Adipocyte (in vitro differentiated cells): ENCODE measurements around the gene PVR.
"Not testable (repeated sequence)": the region's sequence is repeated elsewhere in the genome, so short reads cannot be mapped to it uniquely, and the experiment has no call there.

Experiments used
- DNase-seq: peaks from one replicate; pipeline ENCODE4 v3.0.0-alpha.2; 2015; ENCODE audit warnings: low read depth
- H3K27me3 ChIP-seq: replicated peaks from 2 replicates; pipeline ENCODE4 v1.7.0; 2013; ENCODE audit warnings: mild to moderate bottlenecking, low read length, moderate library complexity; ENCODE audit not compliant: control insufficient read depth, insufficient read depth
- H3K36me3 ChIP-seq: 2 replicates; pipeline ENCODE4 v1.7.0; 2013; ENCODE audit warnings: low read length, mild to moderate bottlenecking, moderate library complexity; ENCODE audit not compliant: control insufficient read depth, insufficient read depth, severe bottlenecking
- H3K4me1 ChIP-seq: 2 replicates; pipeline ENCODE4 v1.7.0; 2013; ENCODE audit warnings: mild to moderate bottlenecking, low read length, moderate library complexity; ENCODE audit not compliant: control insufficient read depth, insufficient read depth
- H3K4me3 ChIP-seq: 2 replicates; pipeline ENCODE4 v1.7.0; 2013; ENCODE audit warnings: mild to moderate bottlenecking, low read length, moderate library complexity
- H3K9ac ChIP-seq: 2 replicates; pipeline ENCODE4 v1.7.0; 2013; ENCODE audit warnings: mild to moderate bottlenecking, low read length, moderate library complexity
- H3K9me3 ChIP-seq: 2 replicates; pipeline ENCODE4 v1.7.0; 2013; ENCODE audit warnings: mild to moderate bottlenecking, low read length, moderate library complexity; ENCODE audit not compliant: control insufficient read depth

The PVR gene

DNA sequence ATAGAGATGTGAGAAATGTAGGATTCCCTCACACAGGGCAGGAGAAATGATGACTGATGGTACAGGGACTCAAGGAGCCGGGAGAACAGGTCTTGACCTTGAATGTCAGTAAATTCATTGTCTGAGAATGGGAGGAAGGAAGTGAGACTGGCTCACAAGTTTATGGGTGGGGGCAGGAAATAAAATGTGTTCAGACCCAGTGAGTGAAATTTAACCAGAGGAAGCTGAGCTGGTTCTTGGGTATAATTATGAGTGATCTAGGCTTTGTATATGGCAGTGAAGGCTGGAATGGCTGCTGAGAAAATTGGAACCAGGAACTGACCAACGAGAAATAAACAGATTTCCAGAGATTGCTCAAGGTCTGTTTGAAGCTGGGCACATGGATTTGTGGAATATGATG, 36.7 kb upstream of the PVR start:
- DNase-seq, result peak; percentile 38
- no peaks in the 10 kb centered on the region for H3K9me3 ChIP-seq
- H3K36me3 ChIP-seq, result no peaks in the 10 kb centered on the region
- H3K4me3 ChIP-seq, result no peak overlapping the region
- H3K4me1 ChIP-seq, result peaks cover 7% of the 10 kb centered on the region
- H3K9ac ChIP-seq, result no peak overlapping the region
- H3K27me3 ChIP-seq, result no peaks in the 10 kb centered on the region

DNA sequence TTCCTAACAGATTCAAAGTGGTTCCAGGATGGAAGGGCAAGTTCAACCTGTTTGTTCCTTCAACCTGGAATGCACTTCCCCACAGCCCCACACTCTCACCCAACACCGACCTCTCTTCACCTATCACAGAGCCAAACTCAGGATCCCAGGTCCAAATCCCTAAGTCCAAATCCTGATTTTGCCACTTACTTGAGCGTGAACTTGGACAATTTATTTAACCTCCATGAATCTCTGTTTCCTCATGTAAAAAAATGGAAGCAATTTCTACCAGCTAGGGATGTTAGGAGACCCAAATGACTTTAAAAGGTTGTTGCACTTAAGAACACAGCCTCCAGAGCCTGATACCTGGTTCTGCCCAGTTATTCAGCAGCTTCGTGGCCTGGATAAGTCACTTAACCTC, 35.8 kb upstream of the PVR start:
- Histone ChIP-seq H3K9me3 (no peaks in the 10 kb centered on the region), H3K27me3 (peaks cover 8% of the 10 kb centered on the region), H3K9ac (no peak overlapping the region), H3K4me1 (peaks cover 5% of the 10 kb centered on the region), H3K36me3 (no peaks in the 10 kb centered on the region), H3K4me3 (no peak overlapping the region)
- DNase-seq, result no peak

DNA sequence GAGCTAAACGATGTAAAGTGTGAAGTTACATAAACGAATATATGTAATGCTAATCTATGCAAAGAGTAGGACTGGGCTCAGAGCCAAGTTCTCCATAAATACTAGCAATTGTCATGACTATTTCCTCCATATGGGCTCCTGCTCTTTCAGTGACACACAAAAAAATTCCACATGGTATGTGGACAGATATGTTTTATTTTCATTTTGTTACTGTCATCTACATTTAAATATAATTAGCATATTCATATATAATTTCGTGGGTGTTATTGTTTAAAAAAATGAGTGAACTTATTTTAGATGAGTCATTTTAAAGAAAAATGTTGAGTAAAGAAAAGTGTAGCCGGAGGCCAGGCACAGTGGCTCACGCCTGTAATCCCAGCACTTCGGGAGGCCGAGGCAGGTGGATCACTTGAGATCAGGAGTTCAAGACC, 35.3 kb upstream of the PVR start:
- Histone ChIP-seq H3K4me1 (peaks cover 2% of the 10 kb centered on the region), H3K9me3 (no peaks in the 10 kb centered on the region), H3K4me3 (no peak overlapping the region), H3K9ac (no peak overlapping the region), H3K27me3 (peaks cover 13% of the 10 kb centered on the region), H3K36me3 (no peaks in the 10 kb centered on the region)
- DNase-seq, result peak; percentile 39

DNA sequence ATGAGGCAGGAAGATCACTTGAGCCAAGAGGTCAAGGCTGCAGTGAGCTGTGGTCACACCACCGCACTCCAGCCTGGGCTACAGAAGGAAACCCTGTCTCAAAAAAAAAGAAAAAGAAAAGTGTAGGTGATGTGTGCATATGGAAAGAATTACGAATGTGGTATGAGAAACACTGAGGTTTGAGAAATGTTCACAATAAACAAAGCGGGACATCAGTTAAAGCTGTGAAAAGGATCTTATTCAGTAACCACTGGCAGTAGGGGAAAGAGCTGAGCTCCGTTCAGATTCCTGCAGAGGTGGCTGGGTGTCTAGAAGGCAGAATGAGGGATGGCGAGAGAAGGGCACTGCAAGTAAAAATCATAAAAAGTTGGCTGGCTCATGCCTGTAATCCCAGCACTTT, 34.5 kb upstream of the PVR start:
- Histone ChIP-seq H3K4me3 (no peak overlapping the region), H3K36me3 (no peaks in the 10 kb centered on the region), H3K4me1 (no peaks in the 10 kb centered on the region), H3K9me3 (no peaks in the 10 kb centered on the region), H3K27me3 (peaks cover 18% of the 10 kb centered on the region), H3K9ac (no peak overlapping the region)
- DNase-seq, result no peak

DNA sequence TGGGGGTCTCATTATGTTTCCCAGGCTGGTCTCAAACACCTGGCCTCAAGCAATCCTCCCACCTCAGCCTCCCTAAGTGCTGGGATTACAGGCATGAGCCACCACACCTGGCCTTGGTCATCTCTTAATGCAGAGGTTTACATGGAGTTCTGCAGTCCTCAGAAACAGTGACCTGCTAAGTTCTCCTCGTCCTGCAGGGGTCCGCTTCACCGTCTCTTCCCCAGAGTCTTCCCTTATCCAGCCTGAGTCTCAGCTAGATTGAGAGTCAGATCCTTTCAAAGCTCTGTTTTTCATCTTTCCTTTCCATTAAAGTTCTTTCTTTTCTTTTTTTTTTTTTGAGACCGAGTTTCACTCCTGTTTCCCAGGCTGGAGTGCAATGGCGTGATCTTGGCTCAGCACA, 33.2 kb upstream of the PVR start:
- not testable (repeated sequence) for H3K9ac ChIP-seq, H3K9me3 ChIP-seq, H3K4me3 ChIP-seq, H3K4me1 ChIP-seq, H3K36me3 ChIP-seq
- peaks cover 18% of the 10 kb centered on the region for H3K27me3 ChIP-seq
- DNase-seq, result peak; percentile 38

DNA sequence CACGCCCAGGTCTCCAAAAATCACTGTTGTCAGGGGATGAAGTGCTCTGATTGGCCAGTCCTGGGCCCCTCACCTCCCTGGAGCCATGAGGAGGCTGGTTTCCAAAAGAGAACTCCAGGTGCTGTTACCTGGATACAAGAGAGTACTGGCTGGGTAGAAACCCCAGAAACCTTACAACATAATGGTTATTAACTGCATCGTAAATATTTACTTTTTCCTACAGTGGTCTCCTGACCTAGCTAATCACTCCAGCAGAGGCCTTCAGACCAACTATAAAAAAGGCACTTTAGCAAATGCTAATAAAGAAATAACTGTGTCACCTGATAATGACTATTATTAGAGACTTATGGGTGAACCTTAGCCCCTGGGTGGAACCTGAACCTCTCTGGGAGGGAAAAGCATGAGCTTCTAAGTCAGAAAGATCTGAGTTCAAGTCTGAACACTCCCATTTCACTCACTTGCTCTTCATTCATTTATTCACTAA, 31.9 kb upstream of the PVR start:
- Histone ChIP-seq H3K9ac (no peak overlapping the region), H3K4me3 (no peak overlapping the region), H3K36me3 (no peaks in the 10 kb centered on the region), H3K27me3 (peaks cover 18% of the 10 kb centered on the region), H3K4me1 (no peaks in the 10 kb centered on the region), H3K9me3 (no peaks in the 10 kb centered on the region)
- no peak for DNase-seq

DNA sequence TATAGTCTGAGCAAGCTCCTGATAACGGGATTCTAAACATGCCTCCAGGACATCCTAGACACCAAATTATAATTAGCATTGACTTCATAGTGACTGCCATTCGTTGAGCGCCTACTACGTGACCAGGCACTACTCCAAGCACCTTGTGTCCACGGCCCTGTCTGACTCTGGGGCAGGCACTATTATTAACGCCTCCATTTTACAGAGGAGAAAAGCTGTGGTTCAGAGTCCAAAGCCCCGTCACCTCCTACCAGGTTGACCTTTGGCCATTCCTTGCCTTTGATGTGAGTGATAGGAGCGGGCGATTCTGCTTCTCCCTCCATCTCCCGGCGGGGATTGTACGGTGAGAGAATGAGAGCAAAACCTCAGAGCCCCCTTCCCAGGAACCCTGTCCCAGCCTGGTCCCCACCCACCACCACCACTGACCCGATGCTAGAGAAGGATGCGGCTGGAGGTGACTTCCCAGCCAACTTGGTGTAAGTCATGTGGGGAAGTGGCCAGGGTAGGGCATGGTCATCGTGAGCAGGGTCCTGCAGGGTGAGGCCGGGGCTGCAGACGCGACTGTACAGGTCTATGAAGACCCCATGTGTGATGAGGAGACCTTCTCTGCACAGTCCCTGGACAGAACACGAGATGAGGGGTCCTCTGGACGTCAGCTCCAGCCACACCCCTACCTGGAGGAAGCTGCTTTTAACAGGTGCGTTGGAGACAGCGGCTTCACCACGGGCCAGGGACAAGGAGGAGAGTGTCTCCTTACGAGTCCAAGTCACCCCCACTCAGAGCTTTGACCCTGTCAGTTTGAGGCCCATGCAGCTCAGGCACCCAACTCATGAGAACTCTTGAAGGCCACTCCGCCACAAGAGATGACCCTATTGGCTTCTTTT, 30.2 kb upstream of the PVR start, which contains the start of gene IGSF23:
Gene IGSF23 (plus strand): TSS at position 269 of the 884 bp plus-strand sequence. CDS start 83 bp downstream, at position 352.
- no peak within 1 kb of the TSS for H3K9ac ChIP-seq
- DNase-seq, result no peak
- no peaks in the 10 kb centered on the region for H3K4me1 ChIP-seq
- H3K9me3 ChIP-seq, result no peaks in the 10 kb centered on the region
- H3K4me3 ChIP-seq, result no peak within 1 kb of the TSS
- peaks cover 18% of the 10 kb centered on the region for H3K27me3 ChIP-seq
- no peaks in the 10 kb centered on the region for H3K36me3 ChIP-seq

DNA sequence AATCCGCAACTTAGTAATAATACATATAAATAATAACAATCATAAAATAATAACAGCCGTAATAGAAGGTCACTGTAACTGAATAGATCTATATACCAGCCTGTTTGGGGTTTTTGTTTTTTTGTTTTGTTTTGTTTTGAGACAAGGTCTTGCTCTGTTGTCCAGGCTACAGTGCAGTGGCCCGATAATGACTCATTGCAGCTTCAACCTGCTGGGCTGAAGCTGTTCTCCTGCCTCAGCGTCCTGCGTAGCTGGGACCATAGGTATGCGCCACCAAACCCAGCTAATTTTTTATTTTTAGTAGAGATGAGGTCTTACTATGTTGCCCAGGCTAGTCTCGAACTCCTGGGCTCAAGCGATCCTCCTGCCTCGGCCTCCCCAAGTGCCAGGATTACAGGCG, 29.4 kb upstream of the PVR start:
- Histone ChIP-seq H3K4me1 (no peaks in the 10 kb centered on the region), H3K27me3 (peaks cover 18% of the 10 kb centered on the region), H3K4me3 (no peak overlapping the region), H3K9ac (no peak overlapping the region), H3K36me3 (no peaks in the 10 kb centered on the region), H3K9me3 (no peaks in the 10 kb centered on the region)
- DNase-seq, result no peak

DNA sequence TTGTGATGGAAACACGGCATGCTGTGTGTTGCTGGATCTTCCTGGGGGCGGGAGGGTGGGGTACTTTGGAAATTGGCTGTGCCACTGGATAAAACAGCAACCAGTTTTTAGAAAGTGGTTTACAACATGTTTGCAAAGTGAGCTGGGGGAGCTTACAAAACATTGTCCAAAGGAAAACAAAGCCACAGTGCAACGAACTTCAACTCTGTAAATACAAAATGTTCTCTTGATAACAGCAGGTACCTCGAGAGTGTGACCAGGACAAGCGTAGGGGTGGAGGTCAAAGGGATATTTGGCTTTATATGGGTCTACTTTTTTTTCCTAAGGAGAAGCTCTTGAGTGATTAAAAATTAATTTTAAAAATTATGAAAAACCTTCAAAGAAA, 27.9 kb upstream of the PVR start:
- H3K4me1 ChIP-seq, result no peaks in the 10 kb centered on the region
- H3K9me3 ChIP-seq, result no peaks in the 10 kb centered on the region
- H3K9ac ChIP-seq, result no peak overlapping the region
- no peak overlapping the region for H3K4me3 ChIP-seq
- no peaks in the 10 kb centered on the region for H3K36me3 ChIP-seq
- no peak for DNase-seq
- peaks cover 18% of the 10 kb centered on the region for H3K27me3 ChIP-seq

DNA sequence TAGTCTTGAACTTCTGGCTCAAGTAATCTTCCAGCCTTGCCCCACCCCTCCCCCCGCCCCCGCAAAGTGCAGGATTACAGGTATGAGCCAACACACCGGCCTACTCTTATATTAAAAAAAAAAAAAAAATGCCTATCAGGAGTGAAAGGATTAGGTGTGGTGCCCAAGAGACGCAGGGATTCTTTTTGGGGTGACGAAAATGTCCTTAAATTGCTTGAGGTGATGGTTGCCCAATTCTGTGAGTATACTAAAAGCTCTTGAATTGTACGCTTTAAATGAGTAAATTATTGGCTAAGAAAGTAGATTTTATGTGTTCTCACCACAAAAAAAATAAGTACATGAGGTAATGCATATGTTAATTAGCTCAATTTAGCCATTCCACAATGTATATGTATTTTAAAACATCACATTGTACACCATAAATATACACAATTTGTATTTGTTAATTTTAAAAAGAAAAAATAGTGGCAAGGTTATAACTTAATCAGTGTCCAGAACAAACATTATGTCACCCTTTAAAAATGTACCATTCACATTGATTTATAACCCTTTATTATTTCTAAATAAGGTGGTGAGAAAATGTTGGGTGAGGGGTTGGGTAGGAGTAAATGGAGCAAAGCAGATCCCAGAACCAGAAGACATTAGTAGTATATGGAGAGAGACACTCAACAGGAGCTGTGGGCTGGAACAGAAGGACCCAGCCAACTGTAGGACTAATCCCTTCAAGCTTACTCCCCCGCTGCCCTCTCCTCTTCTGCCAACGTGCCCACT, 26.4 kb upstream of the PVR start:
- Histone ChIP-seq H3K36me3 (no peaks in the 10 kb centered on the region), H3K9me3 (no peaks in the 10 kb centered on the region), H3K4me3 (no peak overlapping the region), H3K9ac (no peak overlapping the region), H3K27me3 (peaks cover 16% of the 10 kb centered on the region), H3K4me1 (no peaks in the 10 kb centered on the region)
- no peak for DNase-seq

DNA sequence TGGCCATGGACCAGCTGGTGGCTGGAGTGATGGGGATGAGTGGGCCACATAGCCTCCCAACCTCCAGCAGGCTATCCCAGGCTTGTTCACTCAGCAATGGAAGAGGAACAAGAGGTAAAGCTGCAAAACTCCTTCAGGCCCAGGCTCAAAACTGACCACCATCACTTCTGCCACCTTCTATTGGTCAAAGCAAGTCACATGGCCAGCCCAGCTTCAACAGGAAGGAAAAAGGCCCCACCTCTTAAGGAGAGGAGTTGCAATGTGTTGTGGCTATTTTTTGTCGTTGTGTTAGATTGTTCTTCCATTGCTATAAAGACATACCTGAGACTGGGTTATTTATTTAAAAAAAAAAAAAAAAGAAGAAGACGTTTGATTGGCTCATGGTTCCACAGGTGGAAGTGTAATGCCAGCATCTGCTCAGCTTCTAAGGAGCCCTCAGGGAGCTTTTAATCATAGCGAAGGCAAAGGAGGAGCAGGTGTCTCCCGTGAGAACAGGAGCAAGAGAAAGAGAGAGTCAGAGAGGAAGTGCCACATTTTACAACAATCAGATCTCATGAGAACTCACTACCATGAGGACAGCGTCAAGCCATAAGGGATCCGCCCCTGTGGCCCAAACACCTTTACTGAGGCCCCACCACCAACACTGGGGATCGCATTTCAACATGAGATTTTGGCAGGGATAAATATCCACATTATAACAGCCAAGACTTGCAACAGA, 24.9 kb upstream of the PVR start:
- H3K4me1 ChIP-seq, result peaks cover 7% of the 10 kb centered on the region
- no peak overlapping the region for H3K9ac ChIP-seq
- no peak for DNase-seq
- H3K9me3 ChIP-seq, result no peaks in the 10 kb centered on the region
- no peaks in the 10 kb centered on the region for H3K36me3 ChIP-seq
- peaks cover 2% of the 10 kb centered on the region for H3K27me3 ChIP-seq
- no peak overlapping the region for H3K4me3 ChIP-seq
